Liver (tissue), 2 donors: ENCODE measurements around the gene SEMA5A.

Experiments used
- TF ChIP-seq, protein P1 (sequence below): IDR thresholded peaks from 2 replicates; pipeline ENCODE4 v1.6.1; 2016; ENCODE audit warnings: antibody characterized with exemption, mild to moderate bottlenecking
- TF ChIP-seq, protein P2 (sequence below): fragments of 150-350 bp; IDR thresholded peaks from 2 replicates; pipeline ENCODE4 v1.5.1; 2017; ENCODE audit warnings: improper control_type of control experiment, low read depth, low read length; ENCODE audit not compliant: missing input control
- donor health status: healthy.

DNA sequence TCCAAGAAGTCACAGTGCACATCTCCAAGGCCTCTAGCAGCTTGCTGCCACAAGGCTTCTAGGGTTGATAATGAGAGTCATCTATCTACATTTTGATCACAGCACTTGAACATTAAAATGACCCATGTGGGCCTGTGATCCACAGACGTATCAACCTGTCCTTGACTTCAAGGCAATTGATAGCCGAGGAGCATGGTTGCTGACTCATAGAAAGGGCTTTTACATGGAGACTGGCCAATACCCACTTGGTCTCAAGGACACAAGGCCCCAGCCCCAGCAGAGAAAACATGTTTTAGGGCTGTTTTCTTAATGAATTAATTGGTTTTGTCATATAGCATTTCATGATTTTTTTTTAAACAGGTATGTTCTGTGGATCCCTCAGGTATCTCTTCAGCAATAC, 314.0 kb downstream of the SEMA5A start:
- TF ChIP-seq, protein P1, sequence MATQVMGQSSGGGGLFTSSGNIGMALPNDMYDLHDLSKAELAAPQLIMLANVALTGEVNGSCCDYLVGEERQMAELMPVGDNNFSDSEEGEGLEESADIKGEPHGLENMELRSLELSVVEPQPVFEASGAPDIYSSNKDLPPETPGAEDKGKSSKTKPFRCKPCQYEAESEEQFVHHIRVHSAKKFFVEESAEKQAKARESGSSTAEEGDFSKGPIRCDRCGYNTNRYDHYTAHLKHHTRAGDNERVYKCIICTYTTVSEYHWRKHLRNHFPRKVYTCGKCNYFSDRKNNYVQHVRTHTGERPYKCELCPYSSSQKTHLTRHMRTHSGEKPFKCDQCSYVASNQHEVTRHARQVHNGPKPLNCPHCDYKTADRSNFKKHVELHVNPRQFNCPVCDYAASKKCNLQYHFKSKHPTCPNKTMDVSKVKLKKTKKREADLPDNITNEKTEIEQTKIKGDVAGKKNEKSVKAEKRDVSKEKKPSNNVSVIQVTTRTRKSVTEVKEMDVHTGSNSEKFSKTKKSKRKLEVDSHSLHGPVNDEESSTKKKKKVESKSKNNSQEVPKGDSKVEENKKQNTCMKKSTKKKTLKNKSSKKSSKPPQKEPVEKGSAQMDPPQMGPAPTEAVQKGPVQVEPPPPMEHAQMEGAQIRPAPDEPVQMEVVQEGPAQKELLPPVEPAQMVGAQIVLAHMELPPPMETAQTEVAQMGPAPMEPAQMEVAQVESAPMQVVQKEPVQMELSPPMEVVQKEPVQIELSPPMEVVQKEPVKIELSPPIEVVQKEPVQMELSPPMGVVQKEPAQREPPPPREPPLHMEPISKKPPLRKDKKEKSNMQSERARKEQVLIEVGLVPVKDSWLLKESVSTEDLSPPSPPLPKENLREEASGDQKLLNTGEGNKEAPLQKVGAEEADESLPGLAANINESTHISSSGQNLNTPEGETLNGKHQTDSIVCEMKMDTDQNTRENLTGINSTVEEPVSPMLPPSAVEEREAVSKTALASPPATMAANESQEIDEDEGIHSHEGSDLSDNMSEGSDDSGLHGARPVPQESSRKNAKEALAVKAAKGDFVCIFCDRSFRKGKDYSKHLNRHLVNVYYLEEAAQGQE = no peak
- TF ChIP-seq, protein P2, sequence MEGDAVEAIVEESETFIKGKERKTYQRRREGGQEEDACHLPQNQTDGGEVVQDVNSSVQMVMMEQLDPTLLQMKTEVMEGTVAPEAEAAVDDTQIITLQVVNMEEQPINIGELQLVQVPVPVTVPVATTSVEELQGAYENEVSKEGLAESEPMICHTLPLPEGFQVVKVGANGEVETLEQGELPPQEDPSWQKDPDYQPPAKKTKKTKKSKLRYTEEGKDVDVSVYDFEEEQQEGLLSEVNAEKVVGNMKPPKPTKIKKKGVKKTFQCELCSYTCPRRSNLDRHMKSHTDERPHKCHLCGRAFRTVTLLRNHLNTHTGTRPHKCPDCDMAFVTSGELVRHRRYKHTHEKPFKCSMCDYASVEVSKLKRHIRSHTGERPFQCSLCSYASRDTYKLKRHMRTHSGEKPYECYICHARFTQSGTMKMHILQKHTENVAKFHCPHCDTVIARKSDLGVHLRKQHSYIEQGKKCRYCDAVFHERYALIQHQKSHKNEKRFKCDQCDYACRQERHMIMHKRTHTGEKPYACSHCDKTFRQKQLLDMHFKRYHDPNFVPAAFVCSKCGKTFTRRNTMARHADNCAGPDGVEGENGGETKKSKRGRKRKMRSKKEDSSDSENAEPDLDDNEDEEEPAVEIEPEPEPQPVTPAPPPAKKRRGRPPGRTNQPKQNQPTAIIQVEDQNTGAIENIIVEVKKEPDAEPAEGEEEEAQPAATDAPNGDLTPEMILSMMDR = no peak
